NCI-H2227 (cell line): ENCODE results near the gene DMAC2L.
"Not testable (repeated sequence)": the region's sequence is repeated elsewhere in the genome, so short reads cannot be mapped to it uniquely, and the experiment has no call there.

Experiments used
- DNase-seq: peaks from one replicate; lab custom pipeline; 2025; ENCODE audit not compliant: unreplicated experiment; lab: John Stamatoyannopoulos, UW

DMAC2L gene

GRCh38 chr14:50353126-50353525 lies 41.0 kb downstream of the DMAC2L start:
- DNase-seq = no peak

- DNase-seq = no peak
Observed at GRCh38 chr14:50354527-50354926, 42.4 kb downstream of the DMAC2L start.

- DNase-seq = no peak
Observed at GRCh38 chr14:50355692-50356091, 43.6 kb downstream of the DMAC2L start.

DNA sequence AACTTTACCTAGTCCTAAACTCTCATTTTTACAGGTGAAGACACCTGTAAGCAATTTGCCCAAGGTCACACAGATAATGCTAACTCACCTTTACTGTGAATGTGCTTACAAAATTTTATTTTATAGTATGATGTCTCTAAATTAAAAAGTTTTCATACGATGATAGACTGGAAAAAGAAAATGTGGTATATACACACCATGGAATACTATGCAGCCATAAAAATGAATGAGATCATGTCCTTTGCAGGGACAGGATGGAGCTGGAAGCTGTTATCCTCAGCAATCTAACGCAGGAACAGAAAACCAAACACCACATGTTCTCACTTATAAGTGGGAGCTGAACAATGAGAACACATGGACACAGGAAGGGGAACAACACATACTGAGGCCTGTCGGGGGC lies 44.2 kb downstream of the DMAC2L start:
- DNase-seq = not testable (repeated sequence)

DNA sequence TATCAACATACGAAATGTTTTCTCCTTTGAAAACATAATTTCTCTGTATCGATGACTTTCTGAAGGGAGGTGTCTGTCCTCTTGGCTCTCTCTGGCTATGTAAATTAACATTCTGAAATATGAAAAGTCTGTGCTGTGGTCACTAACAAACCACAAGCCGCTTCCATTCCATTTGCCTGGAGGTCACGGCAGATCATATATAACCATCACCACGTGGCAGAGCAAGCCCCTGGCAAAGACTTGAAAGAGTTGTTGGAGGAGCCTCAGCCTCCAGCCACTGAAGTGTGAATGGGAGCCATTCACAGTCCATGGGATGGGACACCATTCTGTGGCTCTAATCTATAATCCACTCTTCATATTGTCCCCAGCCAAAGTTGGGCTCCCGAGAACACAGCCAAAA lies 45.0 kb downstream of the DMAC2L start:
- DNase-seq = no peak

GRCh38 chr14:50357753-50358395 lies 45.8 kb downstream of the DMAC2L start:
- DNase-seq = no peak

DNA sequence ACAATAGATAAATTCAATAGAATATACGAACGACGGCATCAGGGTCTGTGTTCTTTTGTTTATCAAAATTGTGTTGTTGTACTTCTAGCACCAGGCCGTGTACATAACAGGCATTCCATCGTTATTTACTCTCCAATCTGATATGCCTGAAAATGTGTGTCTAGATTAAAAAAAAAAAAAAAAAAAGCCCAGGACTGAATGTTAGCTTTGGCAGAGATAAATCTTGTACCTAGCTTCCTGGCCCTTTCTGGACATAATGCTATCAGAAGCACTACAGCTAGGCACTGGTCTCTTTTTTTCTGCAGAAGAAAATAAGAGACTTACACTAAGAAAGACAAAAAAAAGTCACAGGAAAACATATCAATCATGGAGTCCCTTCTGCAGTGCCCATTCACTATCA lies 47.5 kb downstream of the DMAC2L start:
- no peak for DNase-seq

DNA sequence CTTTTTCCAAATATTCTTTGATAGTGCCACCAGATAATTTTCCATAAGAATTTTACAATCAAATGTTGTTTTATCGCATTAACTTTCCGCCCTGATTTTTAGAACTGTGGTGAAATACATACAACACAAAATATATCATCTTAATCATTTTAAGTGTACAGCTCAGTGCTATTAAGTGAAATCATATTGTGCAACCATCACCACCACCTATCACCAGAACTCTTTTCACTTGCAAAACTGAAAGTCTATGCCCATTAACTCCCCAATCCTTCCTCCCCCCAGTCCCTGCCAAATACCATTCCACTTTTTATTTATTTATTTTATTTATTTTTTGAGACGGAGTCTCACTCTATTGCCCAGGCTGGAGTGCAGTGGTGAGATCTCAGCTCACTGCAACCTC lies 48.0 kb downstream of the DMAC2L start:
- DNase-seq = no peak

- no peak for DNase-seq
Observed at GRCh38 chr14:50360851-50361250, 48.7 kb downstream of the DMAC2L start.

DNA sequence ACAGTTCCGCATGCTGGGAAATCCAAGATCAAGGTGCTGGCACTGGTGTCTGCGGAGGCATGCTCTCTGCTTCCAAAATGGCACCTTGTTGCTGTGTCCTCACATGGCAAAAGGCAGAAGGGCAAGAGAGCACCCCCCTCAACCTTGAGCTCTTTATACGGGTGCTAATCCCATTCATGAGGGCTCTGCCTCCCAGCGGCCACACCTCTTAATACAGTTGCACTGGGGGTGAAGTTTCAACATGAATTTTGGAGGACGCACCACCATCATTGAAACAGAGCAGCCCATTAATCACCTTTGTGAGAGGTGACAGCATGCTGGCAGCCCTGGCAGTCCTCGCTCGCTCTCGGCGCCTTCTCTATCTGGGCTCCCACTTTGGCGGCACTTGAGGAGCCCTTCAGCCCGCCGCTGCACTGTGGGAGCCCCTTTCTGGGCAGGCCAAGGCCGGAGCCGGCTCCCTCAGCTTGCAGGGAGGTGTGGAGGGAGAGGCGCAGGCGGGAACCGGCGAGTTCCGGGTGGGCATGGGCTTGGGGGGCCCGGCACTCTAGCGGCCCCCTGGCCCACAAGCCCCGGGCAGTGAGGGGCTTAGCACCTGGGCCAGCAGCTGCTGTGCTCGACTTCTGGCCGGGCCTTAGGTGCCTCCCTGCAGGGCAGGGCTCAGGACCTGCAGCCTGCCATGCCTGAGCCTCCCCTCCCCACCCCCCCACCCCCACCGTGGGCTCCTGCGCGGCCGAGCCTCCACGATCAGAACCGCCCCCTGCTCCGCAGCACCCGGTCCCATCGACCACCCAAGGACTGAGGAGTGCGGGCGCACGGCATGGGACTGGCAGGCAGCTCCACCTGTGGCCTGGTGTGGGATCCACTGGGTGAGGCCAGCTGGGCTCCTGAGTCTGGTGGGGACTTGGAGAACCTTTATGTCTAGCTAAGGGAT lies 49.6 kb downstream of the DMAC2L start:
- not testable (repeated sequence) for DNase-seq

DNA sequence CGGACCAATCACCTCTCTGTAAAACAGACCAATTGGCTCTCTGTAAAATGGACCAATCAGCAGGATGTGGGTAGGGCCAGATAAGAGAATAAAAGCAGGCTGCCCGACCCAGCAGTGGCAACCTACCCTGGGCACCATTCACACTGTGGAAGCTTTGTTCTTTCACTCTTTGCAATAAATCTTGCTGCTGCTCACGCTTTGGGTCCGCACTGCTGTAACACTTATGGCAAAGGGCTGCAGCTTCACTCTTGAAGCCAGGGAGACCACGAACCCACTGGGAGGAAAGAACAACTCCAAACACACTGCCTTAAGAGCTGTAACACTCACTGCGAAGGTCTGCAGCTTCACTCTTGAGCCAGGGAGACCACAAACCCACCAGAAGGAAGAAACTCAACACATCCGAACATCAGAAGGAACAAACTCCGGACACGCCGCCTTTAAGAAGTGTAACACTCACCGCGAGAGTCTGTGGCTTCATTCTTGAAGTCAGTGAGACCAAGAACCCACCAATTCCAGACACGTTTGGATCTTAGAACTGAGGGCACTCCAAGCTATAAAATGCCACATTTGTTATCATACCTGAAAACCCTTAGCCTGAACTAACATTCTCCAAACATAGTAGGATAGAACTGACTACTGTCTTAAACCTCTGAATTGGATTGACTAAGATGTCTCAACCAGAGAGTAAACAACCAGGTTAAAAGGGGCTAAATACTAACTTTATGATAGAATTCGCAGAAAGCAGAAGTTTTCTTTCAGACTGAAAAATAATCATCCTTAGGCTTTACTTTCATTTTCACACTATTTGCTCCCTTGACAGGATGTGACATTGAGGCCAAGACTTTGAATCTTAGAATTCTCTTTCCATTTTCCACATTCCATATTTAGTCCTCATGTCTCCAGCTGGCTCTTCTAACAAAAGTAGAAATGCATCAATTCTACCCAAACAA lies 50.9 kb downstream of the DMAC2L start:
- no peak for DNase-seq

DNA sequence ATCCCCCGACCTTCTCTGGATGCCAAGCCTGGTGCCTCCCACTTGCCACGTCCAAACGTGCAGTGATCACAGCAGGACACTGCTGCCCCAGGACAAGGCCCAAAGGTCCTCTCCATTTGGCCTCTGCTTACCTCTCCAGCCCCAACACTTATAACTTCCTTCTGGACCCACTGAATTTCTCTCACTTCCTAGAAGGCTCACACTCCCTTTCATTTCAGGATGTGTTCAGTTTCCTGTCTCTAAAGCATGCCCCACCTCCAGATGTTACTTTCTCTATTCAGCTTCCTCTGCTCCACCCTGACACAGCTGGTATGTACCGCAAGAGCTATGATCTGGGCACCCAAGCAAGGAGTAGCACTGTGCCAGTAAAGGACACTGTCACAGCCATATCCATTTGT lies 51.6 kb downstream of the DMAC2L start:
- no peak for DNase-seq

DNA sequence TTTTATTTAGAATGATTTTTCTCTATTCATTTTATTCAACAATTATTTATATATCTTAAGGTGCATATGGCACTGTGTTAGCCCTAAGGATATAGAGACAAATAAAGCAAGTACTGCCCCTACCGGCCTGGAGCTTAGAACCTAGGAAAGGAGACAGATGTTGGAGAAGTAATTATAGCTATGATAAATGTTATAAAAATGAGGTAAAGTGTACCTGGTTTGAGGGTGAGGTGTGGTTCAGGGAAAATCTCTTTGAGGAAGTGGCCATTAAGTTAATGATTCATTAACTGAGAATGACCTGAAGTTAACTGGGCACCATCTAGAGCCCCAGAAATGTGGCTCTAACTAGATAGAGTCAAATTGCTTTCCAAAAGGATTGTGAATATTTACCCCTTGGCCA lies 52.7 kb downstream of the DMAC2L start:
- no peak for DNase-seq

- DNase-seq = not testable (repeated sequence)
Observed at GRCh38 chr14:50365572-50365971, 53.4 kb downstream of the DMAC2L start.

DNA sequence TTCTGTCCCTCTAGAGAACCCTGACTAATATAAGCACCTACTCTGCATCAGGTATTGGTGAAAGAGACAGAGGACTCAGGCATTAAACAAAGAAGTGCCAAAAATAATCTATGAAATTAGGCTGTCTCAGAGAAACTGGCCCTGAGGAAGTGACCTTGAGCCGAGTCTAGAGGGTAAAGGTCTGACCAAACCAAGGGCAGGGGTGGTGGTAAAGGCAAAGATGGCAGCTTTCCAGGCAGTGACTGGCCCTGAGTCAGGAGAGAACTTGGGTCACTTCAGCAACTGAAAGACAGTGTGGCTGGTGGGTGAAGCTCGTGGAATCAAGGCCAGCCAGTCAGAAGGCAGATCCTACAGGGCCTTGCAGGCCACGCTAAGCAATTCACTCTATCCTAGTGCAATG lies 54.0 kb downstream of the DMAC2L start:
- DNase-seq = no peak

DNA sequence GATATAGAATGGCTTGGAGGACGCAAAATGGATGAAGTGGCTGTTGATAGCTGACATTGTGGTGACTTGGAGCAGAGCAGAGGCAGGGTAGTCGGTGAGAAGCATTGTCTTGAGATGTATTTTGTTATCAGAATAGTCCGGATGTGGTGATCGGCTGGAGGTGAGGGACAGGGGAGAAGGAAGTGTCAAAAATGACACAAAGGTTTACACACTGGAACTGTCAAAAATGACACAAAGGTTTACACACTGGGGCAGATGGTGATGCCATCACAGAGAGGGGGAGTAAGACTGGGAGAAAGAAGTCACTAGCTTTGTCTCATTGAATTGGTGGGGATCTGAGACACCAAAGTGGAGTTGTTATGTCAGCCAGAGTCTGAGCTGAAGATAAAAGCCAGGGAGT lies 54.5 kb downstream of the DMAC2L start:
- DNase-seq = no peak

DNA sequence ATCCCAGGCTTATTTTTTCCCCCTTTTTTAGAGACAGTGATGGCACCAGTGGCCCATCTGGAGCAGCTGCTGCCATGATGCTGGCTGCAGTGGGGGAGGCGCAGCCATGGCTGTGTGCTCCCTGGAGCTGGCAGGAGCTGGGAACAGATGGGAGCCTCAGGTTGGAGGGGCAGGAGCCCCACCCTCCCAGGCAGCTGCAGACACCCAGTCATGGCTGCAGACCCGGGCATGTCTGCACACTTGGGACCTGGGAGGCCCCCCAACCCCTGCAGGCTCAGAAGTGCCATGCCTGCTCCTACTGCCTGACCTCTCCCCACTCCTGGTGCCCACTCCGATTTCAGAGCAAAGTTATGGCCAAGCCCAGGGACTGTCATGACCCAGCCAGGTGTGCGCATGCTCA lies 59.4 kb downstream of the DMAC2L start:
- DNase-seq = no peak

DNA sequence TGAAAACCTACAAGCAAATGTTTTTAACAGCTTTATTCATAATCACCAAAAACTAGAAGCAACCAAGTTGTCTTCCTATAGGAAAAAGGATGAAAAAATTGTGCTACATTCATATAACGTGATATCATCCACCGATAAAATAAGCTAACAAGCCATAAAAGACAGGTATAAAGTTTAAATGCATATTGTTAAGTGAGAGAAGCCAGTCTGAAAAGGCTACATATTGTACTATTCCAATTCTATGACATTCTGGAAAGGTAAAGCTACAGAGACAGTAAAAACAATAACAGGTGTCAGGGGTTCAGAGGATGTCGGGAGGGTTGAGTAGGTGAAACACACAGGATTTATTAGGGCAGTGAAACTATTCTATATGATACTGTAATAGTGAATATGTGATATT lies 61.8 kb downstream of the DMAC2L start:
- DNase-seq = no peak

DNA sequence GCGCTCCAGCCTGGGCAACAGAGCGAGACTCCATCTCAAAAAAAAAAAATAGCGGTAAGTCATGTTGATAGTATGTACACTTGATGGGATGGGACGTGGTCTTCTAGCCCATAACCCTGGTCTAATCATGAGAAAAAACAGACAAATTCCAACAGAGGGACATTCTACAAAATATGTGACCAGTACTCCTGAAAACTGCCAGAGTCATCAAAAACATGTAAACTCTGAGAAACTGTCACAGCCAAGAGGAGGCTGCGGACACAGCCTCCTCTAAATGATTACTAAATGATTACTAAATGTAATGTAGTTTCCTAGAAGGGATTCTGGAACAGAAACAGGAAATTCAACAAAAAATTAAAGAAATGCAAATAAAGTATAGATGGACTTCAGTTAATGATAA lies 63.6 kb downstream of the DMAC2L start:
- no peak for DNase-seq
